Stimulated activated CD8-positive, alpha-beta memory T cell treated with anti-CD3 and anti-CD28 coated beads, Interleukin-12 subunit alpha, Interleukin-12 subunit beta, amount 100 ng/mL, for 1 hour (primary cell): Measurements from ENCODE around the gene PSMB4.

Experiments
- DNase-seq: peaks from one replicate; pipeline ENCODE4 v3.0.0-alpha.2; 2020; ENCODE audit warnings: low read depth

Gene PSMB4

GRCh38 chr1:151443846-151444782, 44.7 kb downstream of the PSMB4 start:
- peak; percentile 44 for DNase-seq

GRCh38 chr1:151444783-151445177, 45.4 kb downstream of the PSMB4 start:
- no peak for DNase-seq

- no peak for DNase-seq
Measured at GRCh38 chr1:151447696-151448095, 48.3 kb downstream of the PSMB4 start.
